Kidney (tissue), 14 donors: Measurements from ENCODE around the gene NUP188. TPM values are rescaled to one million over a fixed set of nuclear protein-coding genes. Genes with fewer than 3 reads are reported as not detected.
A peak's percentile ranks its signal among the peaks of the same experiment; 100 is the strongest.

Experiments used
- DNase-seq, 5 donors: peaks; one replicate each; pipeline ENCODE4 v3.0.0-alpha.2; 2013 to 2020
- FAIRE-seq: peaks from 2 replicates; lab custom pipeline; 2012; peaks lifted over from hg19 to GRCh38; lab: Jason Lieb, UNC
- H3K27ac ChIP-seq, 2 donors: one replicate each; pipeline ENCODE4 v1.7.0; 2013; ENCODE audit warnings: low read depth in 2 of 2, low read length in 2 of 2, inconsistent platforms in 1 of 2
- H3K27me3 ChIP-seq: one replicate; pipeline ENCODE4 v1.7.1; 2013; ENCODE audit warnings: low read length, inconsistent platforms; ENCODE audit not compliant: control insufficient read depth, insufficient read depth
- H3K36me3 ChIP-seq, 3 donors: one replicate each; pipeline versions ENCODE4 v1.7.0 to v1.7.1; 2013; ENCODE audit warnings: low read length in 3 of 3, control low read depth in 1 of 3, inconsistent platforms in 1 of 3; ENCODE audit not compliant: insufficient read depth in 3 of 3, control insufficient read depth in 2 of 3
- H3K4me1 ChIP-seq, 3 donors: one replicate each; pipeline versions ENCODE4 v1.7.0 to v1.7.1; 2013; ENCODE audit warnings: low read length in 3 of 3, inconsistent platforms in 1 of 3, low read depth in 1 of 3; ENCODE audit not compliant: control insufficient read depth in 2 of 3, insufficient read depth in 2 of 3
- H3K4me3 ChIP-seq, 3 donors: one replicate each; pipeline versions ENCODE4 v1.7.0 to v1.8.1; 2013; ENCODE audit warnings: low read length in 3 of 3, control low read depth in 1 of 3, inconsistent platforms in 1 of 3
- H3K9ac ChIP-seq, 3 donors: one replicate each; pipeline versions ENCODE4 v1.7.0 to v1.7.1; 2013; ENCODE audit warnings: low read length in 3 of 3, control low read depth in 1 of 3, inconsistent platforms in 1 of 3
- H3K9me3 ChIP-seq, 3 donors: one replicate each; pipeline versions ENCODE4 v1.7.0 to v1.7.1; 2013; ENCODE audit warnings: low read length in 3 of 3, control low read depth in 1 of 3, inconsistent platforms in 1 of 3; ENCODE audit not compliant: control insufficient read depth in 2 of 3, insufficient read depth in 1 of 3
- intact Hi-C: fragments of 100-400 bp; cut with DNase I; formaldehyde crosslinking; loops from one replicate; pipeline ENCODE4 v1.11.1; 2022
- polyA plus RNA-seq: library from polyadenylated mRNA; stranded (reverse); fragments of 350-450 nt; fragmentation: Illumina TruSeq; extraction: RNeasy Lipid Tissue Mini Kit (QIAGEN cat#74804); gene quantifications from one replicate; pipeline ENCODE4 v1.2.3, GENCODE V29; 2014; ENCODE audit warnings: low read depth, low replicate concordance; ENCODE audit not compliant: insufficient read depth
- total RNA-seq: library from RNA; stranded (reverse); fragmentation: NEBNext Ultra II Directional; extraction: Animal tissue kit (Norgen Biotek cat#: 25700); gene quantifications from one replicate; pipeline ENCODE4 v1.2.1, GENCODE V29; 2021
- TF ChIP-seq, protein P1 (sequence below): IDR thresholded peaks from 3 replicates; pipeline ENCODE4 v1.5.1; 2012; ENCODE audit warnings: mild to moderate bottlenecking, moderate library complexity, borderline replicate concordance; ENCODE audit not compliant: insufficient read depth; ENCODE audit errors: extremely low read depth
- donor health status: control.
- donor health status: control.
- donor health status: control.
- donor health status: control.
- donor health status: control.
- donor health status: DM: yes; HTN: yes; CAD: no.
- donor health status: Normal renal cell carcinoma (clear cell type).

The NUP188 gene
- total and polyA plus RNA-seq, 2 donors from 2014 or later: 6.4 to 27.9 TPM

DNA sequence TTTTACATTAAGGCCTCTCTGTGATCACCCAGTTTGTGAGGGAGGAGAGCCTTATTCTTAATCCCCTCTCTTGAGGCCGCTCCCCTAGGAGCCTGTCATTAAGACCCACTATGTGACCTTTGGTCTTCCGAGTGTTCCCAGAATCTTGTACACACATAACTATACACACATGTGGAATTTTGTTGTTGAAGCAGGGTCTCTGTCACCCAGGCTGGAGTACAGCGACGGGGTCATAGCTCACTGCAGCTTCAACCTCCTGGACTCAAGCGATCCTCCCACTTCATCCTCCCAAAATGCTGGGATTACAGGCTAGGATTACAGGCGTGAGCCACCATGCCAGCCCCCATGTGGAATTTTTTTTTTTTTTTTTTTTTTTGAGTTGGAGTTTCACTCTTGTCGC is 41.5 kb upstream of the NUP188 start:
- no peak overlapping the region for H3K9ac ChIP-seq
- H3K27me3 ChIP-seq: no peaks in the 10 kb centered on the region
- H3K27ac ChIP-seq: no peak overlapping the region
- TF ChIP-seq, protein P1, sequence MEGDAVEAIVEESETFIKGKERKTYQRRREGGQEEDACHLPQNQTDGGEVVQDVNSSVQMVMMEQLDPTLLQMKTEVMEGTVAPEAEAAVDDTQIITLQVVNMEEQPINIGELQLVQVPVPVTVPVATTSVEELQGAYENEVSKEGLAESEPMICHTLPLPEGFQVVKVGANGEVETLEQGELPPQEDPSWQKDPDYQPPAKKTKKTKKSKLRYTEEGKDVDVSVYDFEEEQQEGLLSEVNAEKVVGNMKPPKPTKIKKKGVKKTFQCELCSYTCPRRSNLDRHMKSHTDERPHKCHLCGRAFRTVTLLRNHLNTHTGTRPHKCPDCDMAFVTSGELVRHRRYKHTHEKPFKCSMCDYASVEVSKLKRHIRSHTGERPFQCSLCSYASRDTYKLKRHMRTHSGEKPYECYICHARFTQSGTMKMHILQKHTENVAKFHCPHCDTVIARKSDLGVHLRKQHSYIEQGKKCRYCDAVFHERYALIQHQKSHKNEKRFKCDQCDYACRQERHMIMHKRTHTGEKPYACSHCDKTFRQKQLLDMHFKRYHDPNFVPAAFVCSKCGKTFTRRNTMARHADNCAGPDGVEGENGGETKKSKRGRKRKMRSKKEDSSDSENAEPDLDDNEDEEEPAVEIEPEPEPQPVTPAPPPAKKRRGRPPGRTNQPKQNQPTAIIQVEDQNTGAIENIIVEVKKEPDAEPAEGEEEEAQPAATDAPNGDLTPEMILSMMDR: no peak
- H3K9me3 ChIP-seq: no peaks in the 10 kb centered on the region
- intact Hi-C loops: no loop called here
- peaks cover 3 to 31% (median 23%) of the 10 kb centered on the region in 3 donors for H3K36me3 ChIP-seq
- peaks cover 0 to 4% (median 0%) of the 10 kb centered on the region in 3 donors for H3K4me1 ChIP-seq
- no peak for DNase-seq
- FAIRE-seq: no peak
- H3K4me3 ChIP-seq: no peak overlapping the region

DNA sequence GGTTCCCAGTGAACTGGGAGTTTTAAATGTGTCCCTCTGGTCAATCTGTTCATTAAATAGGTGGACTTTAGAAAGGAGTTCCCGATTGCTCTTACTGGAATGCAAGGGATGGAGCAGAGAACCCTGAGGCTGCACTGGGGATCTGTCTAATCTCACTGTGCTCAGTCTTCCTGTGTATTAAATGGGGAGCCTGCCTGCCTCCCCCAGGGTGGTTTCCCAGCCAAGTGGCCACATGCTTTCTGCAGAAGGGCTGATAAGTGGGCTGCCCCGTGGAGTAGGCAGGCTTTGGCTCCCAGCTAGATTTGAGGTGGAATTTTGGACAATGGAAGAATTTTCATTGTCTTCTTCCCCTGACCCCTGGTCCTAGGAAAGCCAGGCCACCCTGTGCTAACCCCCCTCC is 40.8 kb upstream of the NUP188 start:
- FAIRE-seq (no peak), DNase-seq (no peak)
- Histone ChIP-seq H3K4me3 (no peak overlapping the region), H3K27me3 (no peaks in the 10 kb centered on the region), H3K4me1 (peaks cover 0 to 7% (median 0%) of the 10 kb centered on the region in 3 donors), H3K9ac (no peak overlapping the region), H3K27ac (no peak overlapping the region), H3K36me3 (peaks cover 3 to 31% (median 23%) of the 10 kb centered on the region in 3 donors), H3K9me3 (no peaks in the 10 kb centered on the region)
- TF ChIP-seq, protein P1: no peak
- intact Hi-C loops: no loop called here

DNA sequence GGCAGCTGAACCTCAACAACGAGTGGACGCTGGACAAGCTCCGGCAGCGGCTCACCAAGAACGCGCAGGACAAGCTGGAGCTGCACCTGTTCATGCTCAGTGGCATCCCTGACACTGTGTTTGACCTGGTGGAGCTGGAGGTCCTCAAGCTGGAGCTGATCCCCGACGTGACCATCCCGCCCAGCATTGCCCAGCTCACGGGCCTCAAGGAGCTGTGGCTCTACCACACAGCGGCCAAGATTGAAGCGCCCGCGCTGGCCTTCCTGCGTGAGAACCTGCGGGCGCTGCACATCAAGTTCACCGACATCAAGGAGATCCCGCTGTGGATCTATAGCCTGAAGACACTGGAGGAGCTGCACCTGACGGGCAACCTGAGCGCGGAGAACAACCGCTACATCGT is 39.1 kb upstream of the NUP188 start:
- H3K9ac ChIP-seq: no peak overlapping the region
- no peak overlapping the region for H3K4me3 ChIP-seq
- H3K27me3 ChIP-seq: no peaks in the 10 kb centered on the region
- H3K36me3 ChIP-seq: peaks cover 3 to 31% (median 23%) of the 10 kb centered on the region in 3 donors
- intact Hi-C loops: no loop called here
- no peak overlapping the region for H3K27ac ChIP-seq
- H3K9me3 ChIP-seq: no peaks in the 10 kb centered on the region
- no peak for FAIRE-seq
- H3K4me1 ChIP-seq: peaks cover 0 to 17% (median 0%) of the 10 kb centered on the region in 3 donors
- DNase-seq: peak in 1 of 5 donors; percentile 67
- TF ChIP-seq, protein P1: no peak

DNA sequence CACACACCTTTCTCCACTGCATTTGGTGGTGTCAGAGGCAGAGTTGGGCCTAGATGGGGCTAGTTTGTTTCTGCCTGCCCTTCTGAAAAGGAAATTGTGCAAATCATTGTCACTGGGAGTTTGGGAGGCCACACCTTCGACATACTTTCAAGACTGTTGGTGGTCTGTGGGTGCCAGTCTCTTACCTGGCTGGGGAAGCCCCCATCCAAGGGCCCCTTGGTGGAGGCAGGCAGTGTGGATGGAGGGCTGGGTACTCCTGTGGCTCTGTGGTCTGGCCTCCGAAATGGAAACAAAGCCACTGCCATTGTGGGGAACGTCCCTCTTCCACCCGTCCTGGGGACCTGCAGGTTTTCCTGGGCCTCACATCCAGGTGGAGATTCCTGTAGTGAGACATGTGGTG is 37.6 kb upstream of the NUP188 start:
- DNase-seq: no peak
- Histone ChIP-seq H3K9ac (no peak overlapping the region), H3K27me3 (no peaks in the 10 kb centered on the region), H3K4me3 (no peak overlapping the region), H3K9me3 (no peaks in the 10 kb centered on the region), H3K36me3 (peaks cover 3 to 31% (median 23%) of the 10 kb centered on the region in 3 donors), H3K27ac (no peak overlapping the region), H3K4me1 (peaks cover 0 to 23% (median 0%) of the 10 kb centered on the region in 3 donors)
- FAIRE-seq: no peak
- TF ChIP-seq, protein P1: no peak
- intact Hi-C loops: no loop called here
